Fibroblast of lung (primary cell): ENCODE measurements around the gene SLC12A4. TPM values are rescaled to one million over a fixed set of nuclear protein-coding genes. Genes with fewer than 3 reads are reported as not detected.
A peak's percentile ranks its signal among the peaks of the same experiment; 100 is the strongest.
"Not testable (repeated sequence)": the region's sequence is repeated elsewhere in the genome, so short reads cannot be mapped to it uniquely, and the experiment has no call there.

Experiments used
- DNase-seq, 2 donors: peaks; one replicate each; pipeline versions ENCODE4 v3.0.0 to v3.0.0-alpha.2; 2010; ENCODE audit warnings: low read depth in 2 of 2
- H2AFZ ChIP-seq: 2 replicates; pipeline ENCODE4 v1.5.1; 2012; ENCODE audit warnings: low read length, control low read depth, inconsistent platforms
- H3K27ac ChIP-seq: 2 replicates; pipeline ENCODE4 v1.5.1; 2011; ENCODE audit warnings: low read length, control low read depth; ENCODE audit not compliant: insufficient read depth
- H3K27me3 ChIP-seq: 2 replicates; pipeline ENCODE4 v1.5.1; 2011; ENCODE audit warnings: mild to moderate bottlenecking, low read length; ENCODE audit not compliant: control insufficient read depth, insufficient read depth
- H3K36me3 ChIP-seq: 2 replicates; pipeline ENCODE4 v1.5.1; 2011; ENCODE audit warnings: low read length; ENCODE audit not compliant: control insufficient read depth, insufficient read depth
- H3K4me1 ChIP-seq: 2 replicates; pipeline ENCODE4 v1.5.1; 2011; ENCODE audit warnings: low read length; ENCODE audit not compliant: control insufficient read depth, insufficient read depth; ENCODE audit errors: extremely low read depth
- H3K4me2 ChIP-seq: 2 replicates; pipeline ENCODE4 v1.5.1; 2011; ENCODE audit warnings: low read length, control low read depth; ENCODE audit not compliant: insufficient read depth; ENCODE audit errors: extremely low read depth
- H3K4me3 ChIP-seq, 4 experiments: fragments of 200-600 bp in 1 of 4; sonication (generic) in 1 of 4; replicated peaks in 1 of 4; 2 replicates each; pipeline ENCODE4 v1.5.1; 2011 to 2016; ENCODE audit warnings: low read length in 4 of 4, low read depth in 3 of 4, mild to moderate bottlenecking in 3 of 4, control low read depth in 2 of 4, inconsistent platforms in 1 of 4, mixed read lengths in 1 of 4; ENCODE audit not compliant: insufficient read depth in 1 of 4; ENCODE audit errors: control extremely low read depth in 1 of 4
- H3K79me2 ChIP-seq: 2 replicates; pipeline ENCODE4 v1.5.1; 2012; ENCODE audit warnings: mild to moderate bottlenecking, low read length, inconsistent platforms; ENCODE audit not compliant: control insufficient read depth, insufficient read depth
- H3K9ac ChIP-seq: 2 replicates; pipeline ENCODE4 v1.5.1; 2011; ENCODE audit warnings: mild to moderate bottlenecking, low read length, control low read depth; ENCODE audit not compliant: insufficient read depth
- H3K9me3 ChIP-seq: 2 replicates; pipeline ENCODE4 v1.5.1; 2012; ENCODE audit warnings: low read depth, low read length; ENCODE audit not compliant: control insufficient read depth, insufficient read depth
- H4K20me1 ChIP-seq: 2 replicates; pipeline ENCODE4 v1.5.1; 2011; ENCODE audit warnings: low read length; ENCODE audit not compliant: control insufficient read depth, insufficient read depth; ENCODE audit errors: extremely low read depth
- EZH2 ChIP-seq: IDR thresholded peaks from 2 replicates; pipeline ENCODE4 v1.5.1; 2012; ENCODE audit warnings: low read length, control low read depth, mild to moderate bottlenecking; ENCODE audit errors: missing control alignments
- polyA plus RNA-seq, 2 donors: library from polyadenylated mRNA; depleted of rRNA in 1 of 2; stranded (reverse) in 1 of 2; unstranded in 1 of 2; fragments of >200 nt; gene quantifications; 2 replicates each; pipeline ENCODE4 v1.2.1, GENCODE V29; 2011 to 2012; ENCODE audit warnings: missing spikeins in 1 of 2
- total RNA-seq: library from RNA; depleted of rRNA; stranded (reverse); fragments of >200 nt; gene quantifications from 2 replicates; pipeline ENCODE4 v1.2.1, GENCODE V29; 2014
- TF ChIP-seq, protein P1 (sequence below), 2 donors: IDR thresholded peaks in 1 of 2; conservative IDR thresholded peaks in 1 of 2; 1 replicate in 1 of 2; 2 replicates in 1 of 2; pipeline ENCODE4 v1.5.1; 2011 to 2012; ENCODE audit warnings: low read length in 2 of 2, control low read depth in 1 of 2, inconsistent platforms in 1 of 2, low read depth in 1 of 2, mild to moderate bottlenecking in 1 of 2

The SLC12A4 gene
- total and polyA plus RNA-seq, 2 donors (not counting 1 experiment from before 2014, with no cell fraction given): 42.2 to 120 TPM

DNA sequence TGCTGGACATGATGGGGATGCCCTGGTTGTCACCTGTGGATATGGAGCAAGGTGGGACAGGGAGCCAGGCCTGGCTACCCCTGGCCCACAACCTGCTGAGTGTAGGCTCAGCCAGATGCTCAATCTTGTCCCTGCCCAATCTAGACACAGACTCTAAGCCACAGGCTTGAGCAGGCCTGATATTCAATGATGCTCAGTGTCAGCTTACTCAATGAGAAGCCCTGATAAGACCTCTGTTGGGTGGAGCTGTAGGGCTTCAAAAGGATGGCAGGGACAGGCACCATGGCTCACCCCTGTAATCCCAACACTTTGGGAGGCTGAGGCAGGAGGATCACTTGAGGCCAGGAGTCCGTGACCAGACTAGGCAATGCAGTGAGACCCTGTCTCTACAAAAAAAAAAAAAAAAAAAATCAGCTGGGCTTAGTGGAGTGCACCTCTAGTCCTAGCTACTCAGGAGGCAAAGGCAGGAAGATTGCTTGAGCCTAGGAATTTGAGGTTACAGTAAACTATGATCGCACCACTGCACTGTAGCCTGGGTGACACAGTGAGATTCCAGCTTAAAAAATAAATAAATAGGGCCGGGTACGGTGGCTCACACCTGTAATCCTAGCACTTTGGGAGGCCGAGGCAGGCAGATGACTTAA lies 27.9 kb downstream of the SLC12A4 start:
- Histone ChIP-seq H3K36me3 (peaks cover 44% of the 10 kb centered on the region), H3K9ac (no peak overlapping the region), H3K79me2 (peaks cover 5% of the 10 kb centered on the region), H3K27me3 (no peaks in the 10 kb centered on the region), H3K4me1 (peaks cover 16% of the 10 kb centered on the region), H4K20me1 (no peaks in the 10 kb centered on the region), H3K4me2 (no peak overlapping the region), H3K27ac (no peak overlapping the region), H3K4me3 (no peak overlapping the region), H2AFZ (no peak overlapping the region), H3K9me3 (no peaks in the 10 kb centered on the region)
- TF ChIP-seq EZH2: no peak
- TF ChIP-seq, protein P1, sequence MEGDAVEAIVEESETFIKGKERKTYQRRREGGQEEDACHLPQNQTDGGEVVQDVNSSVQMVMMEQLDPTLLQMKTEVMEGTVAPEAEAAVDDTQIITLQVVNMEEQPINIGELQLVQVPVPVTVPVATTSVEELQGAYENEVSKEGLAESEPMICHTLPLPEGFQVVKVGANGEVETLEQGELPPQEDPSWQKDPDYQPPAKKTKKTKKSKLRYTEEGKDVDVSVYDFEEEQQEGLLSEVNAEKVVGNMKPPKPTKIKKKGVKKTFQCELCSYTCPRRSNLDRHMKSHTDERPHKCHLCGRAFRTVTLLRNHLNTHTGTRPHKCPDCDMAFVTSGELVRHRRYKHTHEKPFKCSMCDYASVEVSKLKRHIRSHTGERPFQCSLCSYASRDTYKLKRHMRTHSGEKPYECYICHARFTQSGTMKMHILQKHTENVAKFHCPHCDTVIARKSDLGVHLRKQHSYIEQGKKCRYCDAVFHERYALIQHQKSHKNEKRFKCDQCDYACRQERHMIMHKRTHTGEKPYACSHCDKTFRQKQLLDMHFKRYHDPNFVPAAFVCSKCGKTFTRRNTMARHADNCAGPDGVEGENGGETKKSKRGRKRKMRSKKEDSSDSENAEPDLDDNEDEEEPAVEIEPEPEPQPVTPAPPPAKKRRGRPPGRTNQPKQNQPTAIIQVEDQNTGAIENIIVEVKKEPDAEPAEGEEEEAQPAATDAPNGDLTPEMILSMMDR (conservative IDR thresholded peaks at IDR 0.05 in 1 of 2, IDR thresholded peaks at IDR 0.05 in 1 of 2; ENCODE audit: low read depth in 1 of 2, low read length in 2 of 2): no peak
- DNase-seq: no peak

DNA sequence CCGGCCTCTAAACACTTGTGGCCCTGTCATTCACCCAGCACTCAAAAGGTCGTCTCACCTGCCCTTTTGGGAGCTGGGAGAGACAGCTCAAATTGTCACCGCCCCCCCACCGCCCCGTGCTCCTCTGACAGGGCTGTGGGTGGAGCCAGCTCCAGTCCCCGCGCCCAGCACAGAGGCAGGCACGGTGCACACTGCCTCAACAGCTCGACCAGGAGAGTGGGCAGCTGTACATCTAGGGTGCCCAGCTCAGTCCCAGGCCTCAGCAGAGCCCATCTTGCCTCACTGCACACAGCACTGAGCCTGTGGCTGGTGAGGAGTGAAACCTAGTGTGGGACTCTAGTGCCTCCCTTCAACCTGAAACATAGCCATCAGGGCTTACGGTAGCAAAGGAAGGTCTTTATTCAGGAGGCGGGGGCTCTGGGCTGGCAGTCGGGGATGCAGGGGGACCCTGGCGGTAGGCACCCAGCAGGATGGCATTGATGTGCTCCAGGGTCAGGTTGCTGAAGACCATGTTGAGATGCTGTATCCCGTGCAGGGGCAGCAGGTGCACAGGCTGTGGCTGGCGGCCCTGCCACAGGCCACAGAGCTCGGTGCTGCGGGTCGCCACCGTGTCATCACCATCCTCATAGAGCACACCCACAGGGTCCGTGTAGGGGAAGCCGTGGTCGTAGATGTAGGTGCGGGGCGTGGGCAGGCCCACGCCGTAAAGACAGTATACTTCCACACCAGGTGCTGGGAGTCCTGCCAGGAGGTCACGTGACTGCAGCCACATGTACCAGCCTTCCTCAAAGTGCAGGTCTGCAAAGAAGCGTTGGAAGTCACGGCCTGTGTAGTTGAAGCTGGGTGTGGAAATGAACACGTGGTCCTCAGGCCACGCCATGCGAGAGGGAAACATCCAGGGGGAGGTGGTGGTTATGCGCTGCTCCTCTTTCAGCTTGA lies 28.7 kb downstream of the SLC12A4 start:
- Histone ChIP-seq H3K27me3 (no peaks in the 10 kb centered on the region), H2AFZ (no peak overlapping the region), H3K4me1 (peaks cover 20% of the 10 kb centered on the region), H3K79me2 (peaks cover 5% of the 10 kb centered on the region), H3K36me3 (peaks cover 36% of the 10 kb centered on the region), H3K9ac (no peak overlapping the region), H3K27ac (no peak overlapping the region), H3K9me3 (no peaks in the 10 kb centered on the region), H4K20me1 (no peaks in the 10 kb centered on the region), H3K4me3 (no peak overlapping the region), H3K4me2 (no peak overlapping the region)
- TF ChIP-seq, protein P1 (conservative IDR thresholded peaks at IDR 0.05 in 1 of 2, IDR thresholded peaks at IDR 0.05 in 1 of 2; ENCODE audit: low read depth in 1 of 2, low read length in 2 of 2): no peak
- no peak for TF ChIP-seq EZH2
- DNase-seq: no peak

DNA sequence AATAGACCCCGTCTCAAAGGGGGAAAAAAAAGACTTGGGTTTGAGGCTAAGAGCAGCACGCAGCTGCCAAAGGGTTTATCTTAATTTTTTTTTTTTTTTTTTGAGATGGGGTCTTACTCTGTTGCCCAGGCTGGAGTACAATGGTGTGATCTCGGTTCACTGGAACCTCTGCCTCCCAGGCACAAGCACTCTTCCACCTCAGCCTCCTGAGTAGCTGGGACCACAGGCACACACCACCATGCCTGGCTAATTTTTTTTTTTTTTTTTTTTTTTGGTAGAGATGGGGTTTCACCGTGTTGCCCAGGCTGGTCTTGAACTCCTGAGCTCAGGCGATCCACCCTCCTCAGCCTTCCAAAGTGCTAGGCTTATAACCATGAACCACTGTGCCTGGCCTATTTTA lies 30.7 kb downstream of the SLC12A4 start:
- Histone ChIP-seq H3K27ac (peak overlapping the region; percentile 88), H3K4me1 (peaks cover 14% of the 10 kb centered on the region), H3K4me2 (peak overlapping the region; percentile 94), H3K36me3 (peaks cover 22% of the 10 kb centered on the region)
- not testable (repeated sequence) for H2AFZ ChIP-seq, H4K20me1 ChIP-seq, H3K9me3 ChIP-seq, H3K79me2 ChIP-seq, H3K27me3 ChIP-seq, H3K4me3 ChIP-seq, H3K9ac ChIP-seq, DNase-seq
